ENCODE results near the gene RPS6KB2. TPM values are rescaled to one million over a fixed set of nuclear protein-coding genes. Genes with fewer than 3 reads are reported as not detected.
"Not testable (repeated sequence)": the region's sequence is repeated elsewhere in the genome, so short reads cannot be mapped to it uniquely, and the experiment has no call there.

The RPS6KB2 gene
- total RNA-seq, 1 experiment from 2014 or later = 121 TPM

- DNase-seq (ENCODE audit: low spot score) = no peak
Observed at GRCh38 chr11:67421430-67422031, 6.8 kb upstream of the RPS6KB2 start.

GRCh38 chr11:67422891-67423290 is 5.4 kb upstream of the RPS6KB2 start:
- in situ Hi-C loops (cut with HindIII; ENCODE audit: low sequenced_read_pairs) = no loop called here
- no peak for DNase-seq (ENCODE audit: low spot score)

More at GRCh38 chr11:67421430-67422031, 6.8 kb upstream of the RPS6KB2 start:
- in situ Hi-C loops (cut with HindIII; ENCODE audit: low sequenced_read_pairs) = no loop called here

GRCh38 chr11:67423466-67423865 is 4.8 kb upstream of the RPS6KB2 start:
- DNase-seq (ENCODE audit: low spot score) = no peak
- in situ Hi-C loops (cut with HindIII; ENCODE audit: low sequenced_read_pairs) = no loop called here

- no peak for DNase-seq (ENCODE audit: low spot score)
- in situ Hi-C loops (cut with HindIII; ENCODE audit: low sequenced_read_pairs) = no loop called here
Observed at GRCh38 chr11:67423891-67424613, 4.2 kb upstream of the RPS6KB2 start.

GRCh38 chr11:67427364-67427859 is 882 bp upstream of the RPS6KB2 start:
- in situ Hi-C loops (cut with HindIII; ENCODE audit: low sequenced_read_pairs); DNase-seq (ENCODE audit: low spot score): not testable (repeated sequence)

GRCh38 chr11:67429038-67429668 is 859 bp downstream of the RPS6KB2 start:
- in situ Hi-C loops (cut with HindIII; ENCODE audit: low sequenced_read_pairs) = no loop called here
- no peak for DNase-seq (ENCODE audit: low spot score)

GRCh38 chr11:67429722-67430121 is 1.4 kb downstream of the RPS6KB2 start:
- no peak for DNase-seq (ENCODE audit: low spot score)
- in situ Hi-C loops (cut with HindIII; ENCODE audit: low sequenced_read_pairs) = no loop called here

- in situ Hi-C loops (cut with HindIII; ENCODE audit: low sequenced_read_pairs) = no loop called here
- DNase-seq (ENCODE audit: low spot score) = no peak
Observed at GRCh38 chr11:67431346-67432249, 3.3 kb downstream of the RPS6KB2 start.

GRCh38 chr11:67432655-67433349 is 4.5 kb downstream of the RPS6KB2 start:
- DNase-seq (ENCODE audit: low spot score) = no peak
- in situ Hi-C loops (cut with HindIII; ENCODE audit: low sequenced_read_pairs) = no loop called here

GRCh38 chr11:67433536-67434394 is 5.5 kb downstream of the RPS6KB2 start:
- in situ Hi-C loops (cut with HindIII; ENCODE audit: low sequenced_read_pairs) = no loop called here
- DNase-seq (ENCODE audit: low spot score) = no peak

GRCh38 chr11:67434395-67434881 is 6.1 kb downstream of the RPS6KB2 start:
- in situ Hi-C loops (cut with HindIII; ENCODE audit: low sequenced_read_pairs) = no loop called here
- no peak for DNase-seq (ENCODE audit: low spot score)

GRCh38 chr11:67435031-67435726 is 6.9 kb downstream of the RPS6KB2 start:
- in situ Hi-C loops (cut with HindIII; ENCODE audit: low sequenced_read_pairs) = no loop called here
- DNase-seq (ENCODE audit: low spot score) = no peak

- no peak for DNase-seq (ENCODE audit: low spot score)
- in situ Hi-C loops (cut with HindIII; ENCODE audit: low sequenced_read_pairs) = no loop called here
Observed at GRCh38 chr11:67435727-67436458, 7.6 kb downstream of the RPS6KB2 start.

- in situ Hi-C loops (cut with HindIII; ENCODE audit: low sequenced_read_pairs) = no loop called here
Observed at GRCh38 chr11:67436459-67437081, 8.3 kb downstream of the RPS6KB2 start.

GRCh38 chr11:67437082-67437808 is 9.0 kb downstream of the RPS6KB2 start, which contains the start of gene PTPRCAP:
Gene PTPRCAP, minus strand, starts transcription at chr11:67437682. Its CDS starts 63 bp downstream, at chr11:67437619.
- DNase-seq (ENCODE audit: low spot score) = no peak
- in situ Hi-C loops (cut with HindIII; ENCODE audit: low sequenced_read_pairs) = no loop called here

More at GRCh38 chr11:67436459-67437081, 8.3 kb downstream of the RPS6KB2 start:
- no peak for DNase-seq (ENCODE audit: low spot score)
